HepG2 (cell line): ENCODE measurements around the gene THRB. TPM values are rescaled to one million over a fixed set of nuclear protein-coding genes. Genes with fewer than 3 reads are reported as not detected.

Source experiments
- ATAC-seq: fragments of 200-7000 bp; cut with Tn5 transposase; 3 replicates; pipeline ENCODE4 v1.9.1; 2020; ENCODE audit warnings: mild to moderate bottlenecking, moderate library complexity
- BruUV-seq: library from RNA; stranded (reverse); fragments of 400-500 nt; replicated peaks from 2 replicates; lab custom pipeline; 2021; lab: Mats Ljungman, UMichigan
- CTCF ChIA-PET: fragments of 300-600 bp; formaldehyde crosslinking; extraction: SDS; loops from one replicate; lab custom pipeline; 2021; ENCODE audit warnings: low total read pairs, inconsistent platforms, low intra/inter-chr PET ratio; lab: Yijun Ruan, JAX
- POLR2A ChIA-PET: fragments of 350-600 bp; sonication (Branson Sonifier 250); formaldehyde crosslinking; loops from one replicate; lab custom pipeline; 2020; ENCODE audit warnings: antibody characterized with exemption, inconsistent platforms; lab: Yijun Ruan, JAX
- DNase-seq: peaks from one replicate; pipeline ENCODE4 v3.0.0-alpha.2; 2015; ENCODE audit warnings: low spot score
- FAIRE-seq: peaks from 3 replicates; lab custom pipeline; 2011; peaks lifted over from hg19 to GRCh38; lab: Jason Lieb, UNC
- H2AFZ ChIP-seq: one replicate; pipeline ENCODE4 v1.6.1; 2011; ENCODE audit warnings: low read length, inconsistent platforms
- H3K27ac ChIP-seq: fragments of 300-600 bp; 3 replicates; pipeline ENCODE4 v1.8.0; 2011; ENCODE audit warnings: mixed run types, mild to moderate bottlenecking, mixed read lengths, low read length, inconsistent platforms; ENCODE audit not compliant: insufficient read depth; ENCODE audit errors: extremely low read length
- H3K27me3 ChIP-seq, 2 experiments: fragments of 200-600 bp in 1 of 2; 2 replicates in 1 of 2; 3 replicates in 1 of 2; pipeline versions ENCODE4 v1.6.0 to v1.8.0; 2011; ENCODE audit warnings: low read length in 2 of 2, mild to moderate bottlenecking in 2 of 2, moderate library complexity in 2 of 2, inconsistent platforms in 1 of 2; ENCODE audit not compliant: insufficient read depth in 2 of 2, control insufficient read depth in 1 of 2
- H3K36me3 ChIP-seq, 2 experiments: fragments of 200-600 bp in 1 of 2; replicated peaks in 1 of 2; 2 replicates in 1 of 2; 3 replicates in 1 of 2; pipeline versions ENCODE4 v1.5.1 to v1.8.0; 2011; ENCODE audit warnings: low read length in 2 of 2, inconsistent platforms in 1 of 2; ENCODE audit not compliant: insufficient read depth in 2 of 2, control insufficient read depth in 1 of 2
- H3K4me1 ChIP-seq: 2 replicates; pipeline ENCODE4 v1.5.1; 2012; ENCODE audit warnings: low read length, inconsistent platforms; ENCODE audit not compliant: insufficient read depth
- H3K4me2 ChIP-seq: 2 replicates; pipeline ENCODE4 v1.6.0; 2011; ENCODE audit warnings: low read depth, low read length, inconsistent platforms
- H3K4me3 ChIP-seq, 3 experiments: fragments of 200-600 bp in 1 of 3; sonication (generic), shearing (Covaris generic) in 1 of 3; replicated peaks in 1 of 3; 2 replicates each; pipeline ENCODE4 v1.5.1; 2011 to 2016; ENCODE audit warnings: low read length in 3 of 3, inconsistent platforms in 2 of 3, low read depth in 2 of 3, mild to moderate bottlenecking in 2 of 3, control low read depth in 1 of 3, mixed read lengths in 1 of 3; ENCODE audit not compliant: insufficient read depth in 1 of 3
- H3K79me2 ChIP-seq: one replicate; pipeline ENCODE4 v1.6.1; 2011; ENCODE audit warnings: low read length, inconsistent platforms; ENCODE audit not compliant: insufficient read depth
- H3K9ac ChIP-seq: 2 replicates; pipeline ENCODE4 v1.6.0; 2011; ENCODE audit warnings: mild to moderate bottlenecking, low read depth, low read length, inconsistent platforms; ENCODE audit not compliant: insufficient read depth
- H3K9me3 ChIP-seq: 2 replicates; pipeline ENCODE4 v1.5.1; 2012; ENCODE audit warnings: mild to moderate bottlenecking, low read length
- H4K20me1 ChIP-seq: 2 replicates; pipeline ENCODE4 v1.6.0; 2011; ENCODE audit warnings: inconsistent platforms, mild to moderate bottlenecking, low read length, moderate library complexity; ENCODE audit not compliant: insufficient read depth
- ELF4 ChIP-seq: sonication (generic); formaldehyde crosslinking; IDR thresholded peaks from 2 replicates; pipeline ENCODE4 v1.5.0; 2020; ENCODE audit warnings: missing genetic modification reagents, mild to moderate bottlenecking, moderate library complexity, borderline replicate concordance
- RAD21 ChIP-seq: fragments of 450-650 bp; formaldehyde crosslinking; IDR thresholded peaks from 2 replicates; pipeline ENCODE4 v1.5.0; 2020; ENCODE audit warnings: mild to moderate bottlenecking
- SMC3 ChIP-seq: IDR thresholded peaks from 2 replicates; pipeline ENCODE4 v1.6.1; 2011; ENCODE audit warnings: low read length, improper control_type of control experiment
- STAG1 ChIP-seq: sonication (generic); formaldehyde crosslinking; IDR thresholded peaks from 2 replicates; pipeline ENCODE4 v1.4.0; 2020; ENCODE audit warnings: missing genetic modification reagents
- WGBS: methylation state at CpG from one replicate; pipeline ENCODE4 v1.1.6; 2017; ENCODE audit warnings: low lambda C conversion rate; 5-methylcytosine and 5-hydroxymethylcytosine counted together
- in situ Hi-C: cut with HindIII; loops from 2 replicates; pipeline ENCODE4 v1.10.0; 2017; ENCODE audit warnings: low pct_unique_long_range_greater_than_20kb; ENCODE audit not compliant: extremely low pct_ligation_motif_present
- intact Hi-C: fragments of 100-400 bp; cut with micrococcal nuclease; formaldehyde crosslinking; loops from one replicate; pipeline ENCODE4 v1.10.0; 2022; ENCODE audit not compliant: unreplicated experiment
- polyA plus RNA-seq, 8 experiments: library from polyadenylated mRNA; depleted of rRNA in 3 of 8; stranded (reverse) in 7 of 8; unstranded in 1 of 8; fragments of >200 nt; fragmentation: Illumina TruSeq in 4 of 8; extraction: Trizol in 4 of 8; gene quantifications; 2 replicates each; pipeline versions ENCODE4 v1.2.1 to v1.2.3, GENCODE V29; 2011 to 2016; ENCODE audit warnings: low read depth in 4 of 8, missing spikeins in 1 of 8, mixed read lengths in 1 of 8; ENCODE audit not compliant: insufficient read depth in 1 of 8
- total RNA-seq, 5 experiments: library from RNA; depleted of rRNA; stranded (reverse); fragments of >200 nt; fragmentation: Illumina TruSeq; extraction: Trizol; gene quantifications; 2 replicates each; pipeline ENCODE4 v1.2.3, GENCODE V29; 2016; ENCODE audit warnings: low read depth in 1 of 5
- TF ChIP-seq, protein P1 (sequence below): sonication (generic); formaldehyde crosslinking; IDR thresholded peaks from 2 replicates; pipeline ENCODE4 v1.5.0; 2020; ENCODE audit warnings: missing genetic modification reagents
- TF ChIP-seq, protein P2 (sequence below): sonication (generic); formaldehyde crosslinking; IDR thresholded peaks from 2 replicates; pipeline ENCODE4 v1.5.0; 2020; ENCODE audit warnings: mild to moderate bottlenecking, missing genetic modification reagents, moderate library complexity

Gene THRB
- total and polyA plus RNA-seq, 2 of the 13 experiments (the other 11 are each of a cell fraction or from before 2014, with no cell fraction given), result 4.7 to 22.7 TPM

- 28% methylated on average over 2 of the region's 2 CpGs for WGBS
- no peak overlapping the region for H2AFZ ChIP-seq
- no peak overlapping the region for H3K4me3 ChIP-seq
- no peaks in the 10 kb centered on the region for H3K36me3 ChIP-seq
- H3K27ac ChIP-seq, result no peak overlapping the region
- no peak overlapping the region for H3K9ac ChIP-seq
- DNase-seq, result peak; percentile 5
- FAIRE-seq, result no peak
- in situ Hi-C loops (loop anchor here (10.0 kb wide), 1 partner anchor 166 kb away; no protein-coding TSS in a partner anchor), intact Hi-C loops (loop anchor here (1.0 to 5.0 kb wide), 4 partner anchors 169 to 614 kb away; no protein-coding TSS in a partner anchor)
- ChIA-PET POLR2A (no interaction called here), CTCF (interaction anchor here (1.3 to 1.5 kb wide), 3 partner anchors 169 to 615 kb away, joined by 4 to 13 read pairs (median 6); no protein-coding TSS in a partner anchor)
- H3K79me2 ChIP-seq, result no peaks in the 10 kb centered on the region
- no peaks in the 10 kb centered on the region for H3K9me3 ChIP-seq
- no peaks in the 10 kb centered on the region; a peak in 2 of 5 replicates for H3K27me3 ChIP-seq
- TF ChIP-seq ELF4 (CRISPR knock-in tag), result no peak
- TF ChIP-seq RAD21, result 0 out of 2 replicates have a peak, but pooled peaks have one; percentile 32
- peak; percentile 69 for TF ChIP-seq STAG1
- TF ChIP-seq SMC3, result peak; percentile 46; the same call in 1 of the 2 replicates
- TF ChIP-seq, protein P1, sequence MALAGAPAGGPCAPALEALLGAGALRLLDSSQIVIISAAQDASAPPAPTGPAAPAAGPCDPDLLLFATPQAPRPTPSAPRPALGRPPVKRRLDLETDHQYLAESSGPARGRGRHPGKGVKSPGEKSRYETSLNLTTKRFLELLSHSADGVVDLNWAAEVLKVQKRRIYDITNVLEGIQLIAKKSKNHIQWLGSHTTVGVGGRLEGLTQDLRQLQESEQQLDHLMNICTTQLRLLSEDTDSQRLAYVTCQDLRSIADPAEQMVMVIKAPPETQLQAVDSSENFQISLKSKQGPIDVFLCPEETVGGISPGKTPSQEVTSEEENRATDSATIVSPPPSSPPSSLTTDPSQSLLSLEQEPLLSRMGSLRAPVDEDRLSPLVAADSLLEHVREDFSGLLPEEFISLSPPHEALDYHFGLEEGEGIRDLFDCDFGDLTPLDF (CRISPR knock-in tag), result no peak
- TF ChIP-seq, protein P2, sequence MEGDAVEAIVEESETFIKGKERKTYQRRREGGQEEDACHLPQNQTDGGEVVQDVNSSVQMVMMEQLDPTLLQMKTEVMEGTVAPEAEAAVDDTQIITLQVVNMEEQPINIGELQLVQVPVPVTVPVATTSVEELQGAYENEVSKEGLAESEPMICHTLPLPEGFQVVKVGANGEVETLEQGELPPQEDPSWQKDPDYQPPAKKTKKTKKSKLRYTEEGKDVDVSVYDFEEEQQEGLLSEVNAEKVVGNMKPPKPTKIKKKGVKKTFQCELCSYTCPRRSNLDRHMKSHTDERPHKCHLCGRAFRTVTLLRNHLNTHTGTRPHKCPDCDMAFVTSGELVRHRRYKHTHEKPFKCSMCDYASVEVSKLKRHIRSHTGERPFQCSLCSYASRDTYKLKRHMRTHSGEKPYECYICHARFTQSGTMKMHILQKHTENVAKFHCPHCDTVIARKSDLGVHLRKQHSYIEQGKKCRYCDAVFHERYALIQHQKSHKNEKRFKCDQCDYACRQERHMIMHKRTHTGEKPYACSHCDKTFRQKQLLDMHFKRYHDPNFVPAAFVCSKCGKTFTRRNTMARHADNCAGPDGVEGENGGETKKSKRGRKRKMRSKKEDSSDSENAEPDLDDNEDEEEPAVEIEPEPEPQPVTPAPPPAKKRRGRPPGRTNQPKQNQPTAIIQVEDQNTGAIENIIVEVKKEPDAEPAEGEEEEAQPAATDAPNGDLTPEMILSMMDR (CRISPR knock-in tag), result peak; percentile 58
- no peak; the same call in 2 of the 3 replicates for ATAC-seq
- BruUV-seq, result no TSS peak
- no peak overlapping the region for H3K4me2 ChIP-seq
- no peaks in the 10 kb centered on the region for H4K20me1 ChIP-seq
- no peaks in the 10 kb centered on the region for H3K4me1 ChIP-seq
These were observed 425.6 kb downstream of the THRB start for GRCh38 chr3:24069045-24069444.
